Prostate gland (tissue), 2 donors: ENCODE results near the gene ABCB11.

ENCODE experiments used
- POLR2A ChIP-seq: fragments of 450-650 bp; IDR thresholded peaks from one replicate; pipeline ENCODE4 v1.6.1; 2016; ENCODE audit warnings: antibody characterized with exemption, mild to moderate bottlenecking
- POLR2AphosphoS5 ChIP-seq: sonication (generic); formaldehyde crosslinking; IDR thresholded peaks from one replicate; pipeline ENCODE4 v1.6.1; 2017; ENCODE audit warnings: antibody characterized with exemption
- TF ChIP-seq, protein P1 (sequence below), 4 experiments: fragments of 200-600 bp in 2 of 4; fragments of 450-650 bp in 2 of 4; sonication (generic) in 2 of 4; IDR thresholded peaks; 1 replicate in 3 of 4; 2 replicates in 1 of 4; pipeline ENCODE4 v1.5.1; 2016 to 2019; ENCODE audit warnings: antibody characterized with exemption in 4 of 4, mild to moderate bottlenecking in 2 of 4, moderate library complexity in 2 of 4

DNA sequence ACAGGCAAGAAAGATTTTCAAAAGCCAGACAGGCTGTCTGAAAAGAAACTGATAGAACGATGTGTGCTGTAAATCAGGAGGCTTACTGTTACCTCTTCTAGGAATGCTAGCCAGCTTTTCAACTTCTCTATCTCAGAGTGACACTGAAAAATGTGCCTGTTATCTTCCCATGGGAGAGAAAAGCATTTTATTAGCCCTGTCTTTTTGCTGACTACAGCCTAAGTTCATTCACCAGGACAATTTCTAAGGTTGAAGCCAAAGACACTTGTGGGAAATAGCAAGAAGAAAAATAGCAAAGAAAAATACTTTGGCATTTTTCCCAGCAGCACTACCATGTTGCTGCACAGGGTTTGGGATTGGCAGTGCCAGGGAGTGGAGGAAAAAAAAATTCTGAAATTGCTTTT is 34.0 kb downstream of the ABCB11 start:
- TF ChIP-seq, protein P1, sequence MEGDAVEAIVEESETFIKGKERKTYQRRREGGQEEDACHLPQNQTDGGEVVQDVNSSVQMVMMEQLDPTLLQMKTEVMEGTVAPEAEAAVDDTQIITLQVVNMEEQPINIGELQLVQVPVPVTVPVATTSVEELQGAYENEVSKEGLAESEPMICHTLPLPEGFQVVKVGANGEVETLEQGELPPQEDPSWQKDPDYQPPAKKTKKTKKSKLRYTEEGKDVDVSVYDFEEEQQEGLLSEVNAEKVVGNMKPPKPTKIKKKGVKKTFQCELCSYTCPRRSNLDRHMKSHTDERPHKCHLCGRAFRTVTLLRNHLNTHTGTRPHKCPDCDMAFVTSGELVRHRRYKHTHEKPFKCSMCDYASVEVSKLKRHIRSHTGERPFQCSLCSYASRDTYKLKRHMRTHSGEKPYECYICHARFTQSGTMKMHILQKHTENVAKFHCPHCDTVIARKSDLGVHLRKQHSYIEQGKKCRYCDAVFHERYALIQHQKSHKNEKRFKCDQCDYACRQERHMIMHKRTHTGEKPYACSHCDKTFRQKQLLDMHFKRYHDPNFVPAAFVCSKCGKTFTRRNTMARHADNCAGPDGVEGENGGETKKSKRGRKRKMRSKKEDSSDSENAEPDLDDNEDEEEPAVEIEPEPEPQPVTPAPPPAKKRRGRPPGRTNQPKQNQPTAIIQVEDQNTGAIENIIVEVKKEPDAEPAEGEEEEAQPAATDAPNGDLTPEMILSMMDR (IDR thresholded peaks at IDR 0.05), result no peak
- TF ChIP-seq POLR2AphosphoS5 (no peak), POLR2A (no peak)
